BJ (cell line): ENCODE measurements around the gene CLEC4G. TPM values are rescaled to one million over a fixed set of nuclear protein-coding genes. Genes with fewer than 3 reads are reported as not detected.

Experiments used
- CTCF ChIA-PET: fragments of 350-600 bp; formaldehyde crosslinking; extraction: SDS; loops from one replicate; lab custom pipeline; 2021; ENCODE audit warnings: antibody characterized with exemption, inconsistent platforms; lab: Yijun Ruan, JAX
- POLR2A ChIA-PET: fragments of 300-600 bp; sonication (Branson Sonifier 250); formaldehyde crosslinking; extraction: SDS; loops from one replicate; lab custom pipeline; 2021; ENCODE audit warnings: antibody characterized with exemption; lab: Charles Lee
- DNase-seq: peaks from one replicate; pipeline ENCODE4 v3.0.0-alpha.2; 2011; ENCODE audit warnings: low read depth
- H3K27me3 ChIP-seq: 2 replicates; pipeline ENCODE4 v1.6.0; 2011; ENCODE audit warnings: low read length; ENCODE audit not compliant: control insufficient read depth, insufficient read depth
- H3K36me3 ChIP-seq: 2 replicates; pipeline ENCODE4 v1.5.1; 2011; ENCODE audit warnings: low read length; ENCODE audit not compliant: control insufficient read depth, insufficient read depth
- H3K4me3 ChIP-seq: 2 replicates; pipeline ENCODE4 v1.5.1; 2011; ENCODE audit warnings: low read depth, mild to moderate bottlenecking, control low read depth, low read length
- polyA plus RNA-seq: library from polyadenylated mRNA; depleted of rRNA; stranded (reverse); fragments of >200 nt; gene quantifications from 2 replicates; pipeline ENCODE4 v1.2.3, GENCODE V29; 2011
- TF ChIP-seq, protein P1 (sequence below): IDR thresholded peaks from 2 replicates; pipeline ENCODE4 v1.5.1; 2011; ENCODE audit warnings: low read depth, mild to moderate bottlenecking, control low read depth, inconsistent platforms, low read length, moderate library complexity; ENCODE audit not compliant: insufficient read depth

The CLEC4G gene
- polyA plus RNA-seq, 1 experiment: not detected

DNA sequence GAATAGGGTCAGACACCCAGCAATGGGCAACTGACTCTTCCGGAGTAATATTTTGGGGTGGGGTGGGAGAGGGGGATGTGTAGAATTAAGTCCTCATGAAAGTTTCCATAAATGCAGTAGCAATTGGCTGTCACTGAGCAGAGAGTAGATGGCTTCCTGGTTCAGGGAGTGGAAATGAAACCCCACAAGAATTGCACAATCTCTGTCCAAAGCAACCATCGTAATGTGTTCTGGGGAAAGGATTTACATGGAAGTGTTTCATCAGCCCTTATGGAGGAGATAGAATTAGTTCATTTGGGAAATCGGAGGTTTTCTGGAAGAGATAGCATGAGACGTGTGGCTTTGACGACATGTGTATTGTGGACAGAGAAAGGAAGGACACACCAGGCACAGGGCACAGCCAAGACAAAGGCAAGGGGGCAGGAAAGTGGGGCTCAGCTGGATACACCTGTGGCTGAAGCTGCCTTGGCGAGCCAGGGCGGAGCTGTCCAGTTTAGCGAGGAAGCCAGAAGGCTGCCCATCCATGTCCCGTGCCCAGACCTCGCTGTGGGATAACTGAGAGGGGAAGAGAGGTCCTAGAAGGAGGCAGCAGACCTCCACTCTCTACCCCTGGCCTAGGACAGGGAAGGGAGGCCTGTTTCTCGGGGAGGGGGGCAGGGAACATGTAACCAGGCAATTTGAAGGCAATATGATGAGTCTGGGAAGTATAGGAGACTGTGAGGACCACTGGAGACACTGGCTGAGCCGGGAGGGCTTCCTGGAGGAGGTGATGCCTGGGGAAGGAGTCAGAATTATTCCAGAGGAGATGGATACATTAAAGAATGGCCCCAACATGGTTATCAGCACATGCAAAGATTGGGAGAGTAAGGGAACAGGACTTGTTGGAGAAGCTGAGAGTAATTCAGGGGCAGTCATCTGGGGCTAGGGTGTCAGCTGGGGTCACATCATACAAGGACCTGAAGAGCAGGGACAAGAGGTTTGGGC lies 2.6 kb upstream of the CLEC4G start:
- ChIA-PET POLR2A (no interaction called here), CTCF (interaction anchor here (1.8 kb wide), 1 partner anchor 13 kb away, joined by 5 read pairs; the partner anchor contains the start of gene CD209)
- no peak for DNase-seq
- no peaks in the 10 kb centered on the region for H3K36me3 ChIP-seq
- no peak overlapping the region for H3K4me3 ChIP-seq
- peaks cover 8% of the 10 kb centered on the region for H3K27me3 ChIP-seq
- TF ChIP-seq, protein P1, sequence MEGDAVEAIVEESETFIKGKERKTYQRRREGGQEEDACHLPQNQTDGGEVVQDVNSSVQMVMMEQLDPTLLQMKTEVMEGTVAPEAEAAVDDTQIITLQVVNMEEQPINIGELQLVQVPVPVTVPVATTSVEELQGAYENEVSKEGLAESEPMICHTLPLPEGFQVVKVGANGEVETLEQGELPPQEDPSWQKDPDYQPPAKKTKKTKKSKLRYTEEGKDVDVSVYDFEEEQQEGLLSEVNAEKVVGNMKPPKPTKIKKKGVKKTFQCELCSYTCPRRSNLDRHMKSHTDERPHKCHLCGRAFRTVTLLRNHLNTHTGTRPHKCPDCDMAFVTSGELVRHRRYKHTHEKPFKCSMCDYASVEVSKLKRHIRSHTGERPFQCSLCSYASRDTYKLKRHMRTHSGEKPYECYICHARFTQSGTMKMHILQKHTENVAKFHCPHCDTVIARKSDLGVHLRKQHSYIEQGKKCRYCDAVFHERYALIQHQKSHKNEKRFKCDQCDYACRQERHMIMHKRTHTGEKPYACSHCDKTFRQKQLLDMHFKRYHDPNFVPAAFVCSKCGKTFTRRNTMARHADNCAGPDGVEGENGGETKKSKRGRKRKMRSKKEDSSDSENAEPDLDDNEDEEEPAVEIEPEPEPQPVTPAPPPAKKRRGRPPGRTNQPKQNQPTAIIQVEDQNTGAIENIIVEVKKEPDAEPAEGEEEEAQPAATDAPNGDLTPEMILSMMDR: no peak

DNA sequence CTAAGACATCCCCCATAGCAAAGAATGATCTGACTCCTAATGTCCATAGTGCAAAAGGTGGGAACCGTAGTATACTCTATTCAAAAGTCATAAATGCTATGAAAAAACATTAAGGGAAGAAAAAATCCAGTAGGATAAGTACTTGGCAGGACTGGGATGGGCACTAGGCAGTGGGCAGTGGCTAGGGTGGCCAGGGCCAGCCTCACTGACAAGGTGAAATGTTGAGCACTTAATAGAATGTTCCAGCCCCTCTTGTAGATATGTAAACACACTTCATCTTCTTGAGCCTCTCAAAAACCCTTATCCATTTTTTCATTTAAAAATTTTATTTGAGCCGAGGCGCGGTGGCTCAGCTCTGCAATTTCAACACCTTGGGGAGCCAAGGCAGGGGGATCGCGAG lies 1.5 kb upstream of the CLEC4G start:
- no peak overlapping the region for H3K4me3 ChIP-seq
- H3K36me3 ChIP-seq: no peaks in the 10 kb centered on the region
- no peak for DNase-seq
- peaks cover 13% of the 10 kb centered on the region for H3K27me3 ChIP-seq
- TF ChIP-seq, protein P1: no peak
- ChIA-PET POLR2A (no interaction called here), CTCF (no interaction called here)

DNA sequence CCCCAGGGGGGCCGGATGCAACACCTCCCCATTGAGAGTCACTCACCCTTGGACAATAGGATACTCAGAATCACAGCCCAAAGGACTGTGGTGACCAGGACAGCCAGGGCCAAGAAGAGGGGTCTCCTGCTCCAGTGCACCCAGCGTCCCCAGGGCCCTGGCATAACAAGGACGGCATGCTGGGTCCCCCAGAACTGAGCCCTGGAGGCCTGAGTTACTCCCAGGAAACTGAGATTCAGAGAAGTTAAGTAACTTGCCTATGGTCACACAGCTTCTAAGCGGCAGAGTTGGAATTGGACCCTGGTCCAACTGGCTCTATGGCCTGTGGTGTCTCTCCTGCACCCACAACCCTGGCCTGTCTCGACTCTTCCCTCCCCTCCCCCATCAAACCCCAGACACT lies 295 bp downstream of the CLEC4G start:
- TF ChIP-seq, protein P1: no peak
- ChIA-PET POLR2A (no interaction called here), CTCF (no interaction called here)
- Histone ChIP-seq H3K36me3 (no peaks in the 10 kb centered on the region), H3K27me3 (peaks cover 14% of the 10 kb centered on the region), H3K4me3 (no peak overlapping the region)
- DNase-seq: no peak

DNA sequence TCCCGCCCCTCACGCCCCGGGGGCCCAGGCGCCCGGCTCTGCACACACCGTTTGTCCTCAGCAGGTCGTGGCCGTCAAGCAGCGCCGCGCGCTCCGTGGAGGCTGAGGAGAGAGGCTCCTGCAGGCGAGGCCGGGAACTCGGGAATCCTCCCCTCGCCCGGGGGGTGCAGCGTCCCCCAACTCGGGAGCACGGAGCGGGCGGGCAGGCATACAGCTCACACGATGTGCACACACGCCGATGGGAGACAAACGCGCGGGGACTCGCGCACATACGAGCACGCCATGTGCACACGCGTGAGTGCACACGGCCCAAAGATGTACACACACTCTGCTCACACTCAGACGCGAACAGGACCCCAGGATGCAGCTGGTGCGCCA lies 703 bp downstream of the CLEC4G start:
- no peak for DNase-seq
- CTCF ChIA-PET: no interaction called here
- Histone ChIP-seq H3K36me3 (no peaks in the 10 kb centered on the region), H3K27me3 (peaks cover 14% of the 10 kb centered on the region), H3K4me3 (no peak overlapping the region)
- POLR2A ChIA-PET: no interaction called here
- TF ChIP-seq, protein P1: no peak

DNA sequence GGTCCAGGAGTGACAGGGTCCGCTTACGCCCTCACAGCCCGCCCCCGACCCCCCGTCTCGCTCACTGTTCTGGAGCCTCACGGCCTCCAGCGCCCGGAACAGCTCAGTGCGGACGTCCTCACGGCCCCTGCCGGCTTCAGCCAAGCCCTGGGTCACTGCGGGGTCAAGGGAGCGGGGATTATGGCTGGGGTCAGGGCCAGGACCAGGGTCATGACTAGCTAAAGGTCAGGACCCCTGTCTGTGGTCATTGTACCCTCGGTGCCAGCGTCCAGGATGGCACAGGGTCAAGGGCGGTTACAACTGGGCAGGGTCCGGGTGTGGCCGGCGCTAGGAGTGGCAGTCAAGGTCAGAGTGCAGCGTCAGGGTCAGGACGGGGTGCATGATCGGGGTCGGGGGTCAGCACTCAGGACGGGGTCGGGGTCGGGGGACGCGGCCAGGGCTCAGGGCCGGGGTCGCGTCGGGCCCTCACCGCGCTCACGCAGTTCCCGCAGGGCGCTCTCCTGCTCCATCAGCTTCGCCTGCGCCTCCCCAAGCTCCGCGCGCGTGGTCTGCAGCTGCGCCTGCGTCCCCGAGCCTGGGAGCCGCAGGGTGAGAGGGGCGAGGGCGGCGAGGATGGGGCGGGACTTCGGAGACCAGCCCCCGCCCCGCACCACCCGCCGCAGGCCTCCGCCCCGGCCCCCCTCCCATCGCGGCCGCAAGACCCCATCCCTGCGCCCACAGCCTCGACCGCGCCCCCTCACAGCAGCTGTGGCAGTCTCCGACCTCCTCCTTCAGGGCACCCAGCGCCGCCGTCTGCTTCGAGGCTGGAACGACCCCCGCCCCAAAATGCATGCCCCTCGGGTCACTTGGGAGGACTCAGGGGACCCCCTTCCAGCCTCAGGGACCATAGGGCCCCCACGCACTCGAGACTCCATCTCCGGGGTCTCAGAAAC lies 1.4 kb downstream of the CLEC4G start:
- TF ChIP-seq, protein P1: no peak
- no peak overlapping the region for H3K4me3 ChIP-seq
- H3K27me3 ChIP-seq: peaks cover 14% of the 10 kb centered on the region
- POLR2A ChIA-PET: no interaction called here
- CTCF ChIA-PET: no interaction called here
- no peaks in the 10 kb centered on the region for H3K36me3 ChIP-seq
- no peak for DNase-seq
